Nephron (organoid): ENCODE results near the gene IDH3B.
"Not testable (repeated sequence)": the region's sequence is repeated elsewhere in the genome, so short reads cannot be mapped to it uniquely, and the experiment has no call there.

Experiments
- H3K27ac Mint-ChIP-seq, 3 experiments: 2 replicates each; pipeline ENCODE4 v1.8.0; 2020; ENCODE audit warnings: mixed read lengths in 3 of 3, mild to moderate bottlenecking in 2 of 3, moderate library complexity in 1 of 3
- H3K27me3 Mint-ChIP-seq: 2 replicates; pipeline ENCODE4 v1.8.0; 2021; ENCODE audit warnings: low read depth, mild to moderate bottlenecking, moderate library complexity, mixed read lengths
- H3K36me3 Mint-ChIP-seq: 2 replicates; pipeline ENCODE4 v1.8.0; 2020; ENCODE audit warnings: low read depth, mixed read lengths
- H3K4me1 Mint-ChIP-seq: 2 replicates; pipeline ENCODE4 v1.8.0; 2020; ENCODE audit warnings: mixed read lengths
- H3K4me3 Mint-ChIP-seq, 3 experiments: 2 replicates each; pipeline ENCODE4 v1.8.0; 2020; ENCODE audit warnings: mild to moderate bottlenecking in 3 of 3, mixed read lengths in 3 of 3, moderate library complexity in 2 of 3
- H3K9me3 Mint-ChIP-seq: 2 replicates; pipeline ENCODE4 v1.8.0; 2020; ENCODE audit warnings: mixed read lengths
- CTCF ChIP-seq, 3 experiments: fragments of 200-600 bp; sonication (generic); IDR thresholded peaks; one replicate each; pipeline ENCODE4 v1.5.0; 2021; ENCODE audit warnings: antibody characterized with exemption in 3 of 3; ENCODE audit not compliant: unreplicated experiment in 3 of 3

IDH3B gene

GRCh38 chr20:2696646-2697045 is 32.6 kb upstream of the IDH3B start:
- H3K27me3 Mint-ChIP-seq: peaks cover 59% of the 10 kb centered on the region
- H3K4me1 Mint-ChIP-seq: peaks cover 48% of the 10 kb centered on the region
- peaks cover 6% of the 10 kb centered on the region for H3K36me3 Mint-ChIP-seq
- no peak for TF ChIP-seq CTCF (IDR thresholded peaks at IDR 0.05; ENCODE audit: unreplicated experiment in 3 of 3)
- no peak overlapping the region for H3K4me3 Mint-ChIP-seq
- H3K9me3 Mint-ChIP-seq: no peaks in the 10 kb centered on the region
- peak overlapping the region; percentile 75 to 94 (median 79) for H3K27ac Mint-ChIP-seq

GRCh38 chr20:2695984-2696525 is 32.0 kb upstream of the IDH3B start:
- not testable (repeated sequence) for H3K9me3 Mint-ChIP-seq, H3K36me3 Mint-ChIP-seq
- Mint-ChIP-seq H3K27me3 (peaks cover 65% of the 10 kb centered on the region), H3K4me3 (peak overlapping the region; percentile 17 to 68 (median 60)), H3K4me1 (peaks cover 51% of the 10 kb centered on the region), H3K27ac (peak overlapping the region in 2 of 3 experiments; percentile 34 to 81)

- Mint-ChIP-seq H3K4me3 (peak overlapping the region; percentile 76 to 82 (median 79)), H3K27ac (peak overlapping the region in 2 of 3 experiments; percentile 34 to 81), H3K27me3 (peaks cover 66% of the 10 kb centered on the region), H3K9me3 (no peaks in the 10 kb centered on the region), H3K4me1 (peaks cover 48% of the 10 kb centered on the region), H3K36me3 (peaks cover 2% of the 10 kb centered on the region)
- TF ChIP-seq CTCF (IDR thresholded peaks at IDR 0.05; ENCODE audit: unreplicated experiment in 3 of 3): no peak
These were observed 31.4 kb upstream of the IDH3B start for GRCh38 chr20:2695206-2695983.

- Mint-ChIP-seq H3K27me3 (peaks cover 66% of the 10 kb centered on the region), H3K9me3 (no peaks in the 10 kb centered on the region), H3K4me1 (peaks cover 43% of the 10 kb centered on the region)
These were observed 30.5 kb upstream of the IDH3B start for GRCh38 chr20:2694519-2694918.

GRCh38 chr20:2694008-2694471 is 30.0 kb upstream of the IDH3B start:
- peaks cover 43% of the 10 kb centered on the region for H3K4me1 Mint-ChIP-seq
- no peak for TF ChIP-seq CTCF (IDR thresholded peaks at IDR 0.05; ENCODE audit: unreplicated experiment in 3 of 3)
- H3K27me3 Mint-ChIP-seq: peaks cover 66% of the 10 kb centered on the region
- no peaks in the 10 kb centered on the region for H3K9me3 Mint-ChIP-seq
- no peaks in the 10 kb centered on the region for H3K36me3 Mint-ChIP-seq
- H3K4me3 Mint-ChIP-seq: peak overlapping the region; percentile 76 to 82 (median 79)
- peak overlapping the region in 1 of 3 experiments; percentile 46 for H3K27ac Mint-ChIP-seq

More at GRCh38 chr20:2694519-2694918, 30.5 kb upstream of the IDH3B start:
- no peak for TF ChIP-seq CTCF (IDR thresholded peaks at IDR 0.05; ENCODE audit: unreplicated experiment in 3 of 3)
- Mint-ChIP-seq H3K27ac (peak overlapping the region in 2 of 3 experiments; percentile 24 to 30), H3K4me3 (peak overlapping the region; percentile 76 to 82 (median 79)), H3K36me3 (no peaks in the 10 kb centered on the region)

- Mint-ChIP-seq H3K36me3 (no peaks in the 10 kb centered on the region), H3K27ac (no peak overlapping the region), H3K4me1 (peaks cover 40% of the 10 kb centered on the region), H3K27me3 (peaks cover 72% of the 10 kb centered on the region), H3K4me3 (peak overlapping the region; percentile 76 to 82 (median 79)), H3K9me3 (no peaks in the 10 kb centered on the region)
- TF ChIP-seq CTCF (IDR thresholded peaks at IDR 0.05; ENCODE audit: unreplicated experiment in 3 of 3): no peak
These were observed 29.4 kb upstream of the IDH3B start for GRCh38 chr20:2693286-2694007.
